K562 (cell line): ENCODE data around the gene PREP. TPM values are rescaled to one million over a fixed set of nuclear protein-coding genes. Genes with fewer than 3 reads are reported as not detected.

Experiments
- ATAC-seq: fragments of 200-7000 bp; cut with Tn5 transposase; 3 replicates; pipeline ENCODE4 v1.9.1; 2020; ENCODE audit warnings: moderate library complexity
- BruUV-seq: library from RNA; stranded (reverse); fragments of 400-500 nt; replicated peaks from 2 replicates; lab custom pipeline; 2021; lab: Mats Ljungman, UMichigan
- CTCF ChIA-PET: fragments of 300-600 bp; formaldehyde crosslinking; extraction: SDS; loops from one replicate; lab custom pipeline; 2021; ENCODE audit warnings: low intra/inter-chr PET ratio; lab: Yijun Ruan, JAX
- POLR2A ChIA-PET: fragments of 300-600, 350-650 bp; sonication (Branson Sonifier 250); formaldehyde crosslinking; extraction: SDS; loops from one replicate; lab custom pipeline; 2021; ENCODE audit warnings: antibody characterized with exemption, inconsistent platforms; lab: Yijun Ruan, JAX
- DNase-seq, 4 experiments: peaks; one replicate each; pipeline versions ENCODE4 v3.0.0 to v3.0.0-alpha.2; 2011 to 2018; ENCODE audit warnings: low spot score in 3 of 4, mixed read lengths in 3 of 4; ENCODE audit errors: extremely low read depth in 1 of 4
- FAIRE-seq: peaks from 2 replicates; lab custom pipeline; 2011; peaks lifted over from hg19 to GRCh38; lab: Jason Lieb, UNC
- H2AFZ ChIP-seq: 2 replicates; pipeline ENCODE4 v1.6.0; 2011; ENCODE audit warnings: low read depth, low read length, control low read depth, inconsistent platforms
- H3K27ac ChIP-seq: fragments of 200-600 bp; 3 replicates; pipeline ENCODE4 v1.8.0; 2011; ENCODE audit warnings: low read depth, mild to moderate bottlenecking, control low read depth, inconsistent platforms, low read length, moderate library complexity, mixed read lengths; ENCODE audit errors: extremely low read depth
- H3K27me3 ChIP-seq, 2 experiments: fragments of 300-600 bp in 1 of 2; 2 replicates in 1 of 2; 3 replicates in 1 of 2; pipeline versions ENCODE4 v1.6.0 to v1.8.0; 2011; ENCODE audit warnings: inconsistent platforms in 2 of 2, low read length in 2 of 2, mild to moderate bottlenecking in 1 of 2, mixed read lengths in 1 of 2, moderate library complexity in 1 of 2; ENCODE audit not compliant: control insufficient read depth in 2 of 2, insufficient read depth in 2 of 2
- H3K36me3 ChIP-seq: fragments of 300-600 bp; 3 replicates; pipeline ENCODE4 v1.8.0; 2011; ENCODE audit warnings: mild to moderate bottlenecking, low read length, inconsistent platforms; ENCODE audit not compliant: control insufficient read depth, insufficient read depth
- H3K4me1 ChIP-seq, 2 experiments: fragments of 200-600 bp in 1 of 2; replicated peaks in 1 of 2; 2 replicates in 1 of 2; 3 replicates in 1 of 2; pipeline versions ENCODE4 v1.5.1 to v1.8.0; 2011; ENCODE audit warnings: inconsistent platforms in 2 of 2, low read length in 2 of 2, mild to moderate bottlenecking in 1 of 2, mixed read lengths in 1 of 2, moderate library complexity in 1 of 2; ENCODE audit not compliant: control insufficient read depth in 2 of 2, insufficient read depth in 2 of 2
- H3K4me2 ChIP-seq: 2 replicates; pipeline ENCODE4 v1.6.1; 2011; ENCODE audit warnings: low read length, control low read depth, inconsistent platforms, mixed read lengths; ENCODE audit not compliant: insufficient read depth
- H3K4me3 ChIP-seq: fragments of 200-600 bp; sonication (generic), shearing (Covaris generic); 2 replicates; pipeline ENCODE4 v1.5.1; 2016; ENCODE audit warnings: control low read depth, inconsistent platforms
- H3K79me2 ChIP-seq: fragments of 200-600 bp; 3 replicates; pipeline ENCODE4 v1.8.0; 2011; ENCODE audit warnings: low read length, inconsistent platforms; ENCODE audit not compliant: control insufficient read depth, insufficient read depth
- H3K9ac ChIP-seq, 2 experiments: 2 replicates each; pipeline versions ENCODE4 v1.6.0 to v1.6.1; 2011; ENCODE audit warnings: low read depth in 2 of 2, low read length in 2 of 2, control low read depth in 1 of 2, inconsistent platforms in 1 of 2, mild to moderate bottlenecking in 1 of 2, mixed read lengths in 1 of 2; ENCODE audit not compliant: insufficient read depth in 1 of 2
- H3K9me1 ChIP-seq: one replicate; pipeline ENCODE4 v1.6.0; 2011; ENCODE audit warnings: inconsistent platforms, mild to moderate bottlenecking, low read length, moderate library complexity; ENCODE audit not compliant: control insufficient read depth, insufficient read depth
- H3K9me3 ChIP-seq: replicated peaks from 2 replicates; pipeline ENCODE4 v1.5.1; 2011; ENCODE audit warnings: low read depth, low read length, inconsistent platforms; ENCODE audit not compliant: control insufficient read depth, insufficient read depth
- H4K20me1 ChIP-seq: replicated peaks from 2 replicates; pipeline ENCODE4 v1.6.1; 2011; ENCODE audit warnings: low read length, inconsistent platforms, mixed read lengths; ENCODE audit not compliant: control insufficient read depth, insufficient read depth
- ARNT ChIP-seq, 2 experiments: fragments of 450-650 bp; IDR thresholded peaks; 2 replicates each; pipeline ENCODE4 v1.6.1; 2016; ENCODE audit warnings: mild to moderate bottlenecking in 1 of 2
- BRF1 ChIP-seq: IDR thresholded peaks from 3 replicates; pipeline ENCODE4 v1.6.1; 2011; ENCODE audit warnings: borderline replicate concordance, mild to moderate bottlenecking; ENCODE audit not compliant: insufficient read length; ENCODE audit errors: extremely low read depth
- CBX2 ChIP-seq: fragments of 200-600 bp; sonication (generic); IDR thresholded peaks from one replicate; pipeline ENCODE4 v1.6.1; 2012; ENCODE audit warnings: mild to moderate bottlenecking, low read length, inconsistent platforms; ENCODE audit not compliant: insufficient read depth, poor library complexity, severe bottlenecking
- DPF2 ChIP-seq: fragments of 450-650 bp; IDR thresholded peaks from 2 replicates; pipeline ENCODE4 v1.6.1; 2016
- EWSR1 ChIP-seq: fragments of 450-650 bp; IDR thresholded peaks from 2 replicates; pipeline ENCODE4 v1.6.1; 2018; ENCODE audit warnings: borderline replicate concordance, mild to moderate bottlenecking, low read depth, moderate library complexity; ENCODE audit not compliant: partially characterized antibody
- FOS ChIP-seq: IDR thresholded peaks from 3 replicates; pipeline ENCODE4 v1.6.1; 2011; ENCODE audit not compliant: insufficient read length; ENCODE audit errors: extremely low read depth
- FOXA1 ChIP-seq: fragments of 450-650 bp; IDR thresholded peaks from 2 replicates; pipeline ENCODE4 v1.6.1; 2016; ENCODE audit warnings: mild to moderate bottlenecking, borderline replicate concordance
- GTF3C2 ChIP-seq: IDR thresholded peaks from 3 replicates; pipeline ENCODE4 v1.6.1; 2011; ENCODE audit warnings: borderline replicate concordance, mild to moderate bottlenecking, moderate library complexity; ENCODE audit not compliant: insufficient read length; ENCODE audit errors: extremely low read depth
- KDM5B ChIP-seq: fragments of 200-600 bp; sonication (generic); IDR thresholded peaks from 2 replicates; pipeline ENCODE4 v1.6.1; 2012; ENCODE audit warnings: low read depth, mild to moderate bottlenecking, moderate library complexity, low read length, control low read depth, inconsistent platforms; ENCODE audit not compliant: insufficient replicate concordance
- LEF1 ChIP-seq: fragments of 450-650 bp; IDR thresholded peaks from 2 replicates; pipeline ENCODE4 v1.6.1; 2016; ENCODE audit warnings: mild to moderate bottlenecking
- POLR2AphosphoS2 ChIP-seq: IDR thresholded peaks from 2 replicates; pipeline ENCODE4 v1.6.1; 2012; ENCODE audit warnings: low read length, improper control_type of control experiment
- SLC30A9 ChIP-seq: fragments of 250-450 bp; sonication (Bioruptor Pico); IDR thresholded peaks from 2 replicates; pipeline ENCODE4 v1.8.0; 2022; ENCODE audit warnings: mild to moderate bottlenecking, moderate library complexity
- TOE1 ChIP-seq, 2 experiments: fragments of 450-650 bp in 1 of 2; sonication (generic) in 1 of 2; formaldehyde crosslinking in 1 of 2; IDR thresholded peaks; 2 replicates each; pipeline versions ENCODE4 v1.7.1 to v1.8.0; 2016 to 2022; ENCODE audit warnings: borderline replicate concordance in 2 of 2, mild to moderate bottlenecking in 2 of 2, antibody characterized with exemption in 1 of 2, inconsistent platforms in 1 of 2, low read depth in 1 of 2, missing genetic modification reagents in 1 of 2, moderate library complexity in 1 of 2
- ZBTB9 ChIP-seq: fragments of 450-650 bp; formaldehyde crosslinking; IDR thresholded peaks from 2 replicates; pipeline ENCODE4 v1.4.0; 2020; ENCODE audit warnings: mild to moderate bottlenecking, moderate library complexity
- ZNF3 ChIP-seq: fragments of 250-450 bp; sonication (Bioruptor Pico); IDR thresholded peaks from 2 replicates; pipeline ENCODE4 v1.5.0; 2021; ENCODE audit warnings: mild to moderate bottlenecking, moderate library complexity
- ZNF311 ChIP-seq: fragments of 250-450 bp; sonication (Bioruptor Pico); IDR thresholded peaks from 2 replicates; pipeline ENCODE4 v1.4.0; 2020; ENCODE audit warnings: mild to moderate bottlenecking, moderate library complexity
- WGBS: fragments of 100-300 bp; shearing (Covaris generic); methylation state at CpG from one replicate; pipeline ENCODE4 v1.1.6; 2016; ENCODE audit warnings: low coverage, mixed read lengths; ENCODE audit not compliant: insufficient coverage; ENCODE audit errors: missing lambda C conversion rate; 5-methylcytosine and 5-hydroxymethylcytosine counted together
- in situ Hi-C: fragments of 300-500 bp; cut with MboI; formaldehyde crosslinking; loops from 4 replicates; pipeline ENCODE4 v1.15.0; 2018; ENCODE audit warnings: inconsistent platforms, mixed read lengths
- intact Hi-C: fragments of 100-400 bp; cut with micrococcal nuclease; formaldehyde crosslinking; loops from 2 replicates; pipeline ENCODE4 v1.14.2; 2022
- polyA plus RNA-seq, 8 experiments: library from polyadenylated mRNA; depleted of rRNA in 4 of 8; stranded (reverse) in 5 of 8; unstranded in 3 of 8; fragments of >200 nt; fragmentation: Nextera tagmentation in 2 of 8; fragmentation: Illumina TruSeq in 1 of 8; extraction: Ambion mirVana in 2 of 8; extraction: Trizol in 1 of 8; gene quantifications; 2 replicates each; pipeline versions ENCODE4 v1.2.1 to v1.2.3, GENCODE V29; 2011 to 2014; ENCODE audit warnings: inconsistent platforms in 1 of 8, missing spikeins in 1 of 8
- total RNA-seq, 7 experiments: library from RNA; depleted of rRNA in 6 of 7; stranded (reverse); fragments of >200 nt in 6 of 7; fragmentation: Illumina TruSeq in 2 of 7; extraction: Trizol in 2 of 7; gene quantifications; 2 replicates each; pipeline versions ENCODE4 v1.2.1 to v1.2.3, GENCODE V29; 2011 to 2021; ENCODE audit warnings: low replicate concordance in 1 of 7

Gene PREP
- total and polyA plus RNA-seq, 9 of the 15 experiments (the other 6 are each of a cell fraction or from before 2014, with no cell fraction given): 14.1 to 60.8 (median 28.3) TPM

- TF ChIP-seq FOXA1 (no peak), TOE1 (IDR thresholded peaks at IDR 0.05; ENCODE audit: borderline replicate concordance) (no peak), TOE1 (CRISPR knock-in tag; IDR thresholded peaks at IDR 0.05; ENCODE audit: borderline replicate concordance, low read depth) (no peak), DPF2 (no peak), BRF1 (no peak)
- TF ChIP-seq, all 486 proteins: peak for 0
Measured at GRCh38 chr6:105302617-105303128, 100.2 kb downstream of the PREP start (continued).

GRCh38 chr6:105301756-105302616, 100.9 kb downstream of the PREP start:
- Histone ChIP-seq H3K9me3 (no peaks in the 10 kb centered on the region), H3K36me3 (peaks cover 25% of the 10 kb centered on the region), H3K4me3 (no peak overlapping the region), H3K4me1 (no peaks in the 10 kb centered on the region), H4K20me1 (no peaks in the 10 kb centered on the region), H3K9me1 (no peaks in the 10 kb centered on the region), H2AFZ (no peak overlapping the region), H3K79me2 (no peaks in the 10 kb centered on the region), H3K27ac (no peak overlapping the region), H3K4me2 (no peak overlapping the region), H3K9ac (no peak overlapping the region), H3K27me3 (no peaks in the 10 kb centered on the region)
- ATAC-seq (no peak), DNase-seq (no peak), FAIRE-seq (no peak)
- ChIA-PET POLR2A (interaction anchor here (0.8 kb wide), 1 partner anchor 9 kb away, joined by 4 read pairs; no protein-coding TSS in a partner anchor), CTCF (no interaction called here)
- 94% methylated on average over 18 of the region's 18 CpGs for WGBS
- BruUV-seq: no TSS peak
- intact Hi-C loops: no loop called here
- in situ Hi-C loops: no loop called here
- TF ChIP-seq SLC30A9 (CRISPR knock-in tag) (no peak), ZNF311 (CRISPR knock-in tag) (no peak), ZNF3 (CRISPR knock-in tag) (no peak), CBX2 (no peak), EWSR1 (no peak), ARNT (IDR thresholded peaks at IDR 0.05) (no peak), GTF3C2 (no peak), POLR2AphosphoS2 (no peak), LEF1 (no peak), FOS (no peak), ZBTB9 (no peak), KDM5B (no peak)
